ENCODE results near the gene RNASEH1.
"Not testable (repeated sequence)": the region's sequence is repeated elsewhere in the genome, so short reads cannot be mapped to it uniquely, and the experiment has no call there.

The RNASEH1 gene

GRCh38 chr2:3517948-3518495 lies 40.1 kb downstream of the RNASEH1 start:
- DNase-seq: no peak

DNA sequence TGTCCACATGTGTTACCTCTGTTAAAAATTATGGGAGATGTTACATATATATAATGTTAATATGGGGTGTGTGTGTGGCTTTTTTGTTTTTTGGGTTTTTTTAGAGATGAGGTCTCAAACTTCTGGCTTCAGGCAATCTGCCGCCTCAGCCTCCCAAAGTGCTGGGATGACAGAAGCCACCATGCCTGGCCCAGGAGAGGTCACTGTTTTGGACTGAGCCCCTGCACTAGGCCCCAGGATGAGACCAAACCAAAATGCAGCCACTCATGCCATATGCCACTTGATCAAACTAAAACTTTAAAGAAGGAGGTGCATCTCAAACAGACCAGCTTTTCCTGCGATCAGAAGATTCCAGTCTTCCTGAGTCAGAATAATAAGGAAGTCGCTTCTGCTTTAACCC lies 41.3 kb downstream of the RNASEH1 start:
- DNase-seq: no peak

- not testable (repeated sequence) for DNase-seq
Measured at GRCh38 chr2:3515438-3515837, 42.7 kb downstream of the RNASEH1 start.

- no peak for DNase-seq
Measured at GRCh38 chr2:3513026-3513810, 44.9 kb downstream of the RNASEH1 start.

- DNase-seq: no peak
Measured at GRCh38 chr2:3512086-3512485, 46.0 kb downstream of the RNASEH1 start.

- no peak for DNase-seq
Measured at GRCh38 chr2:3505771-3506170, 52.4 kb downstream of the RNASEH1 start.

DNA sequence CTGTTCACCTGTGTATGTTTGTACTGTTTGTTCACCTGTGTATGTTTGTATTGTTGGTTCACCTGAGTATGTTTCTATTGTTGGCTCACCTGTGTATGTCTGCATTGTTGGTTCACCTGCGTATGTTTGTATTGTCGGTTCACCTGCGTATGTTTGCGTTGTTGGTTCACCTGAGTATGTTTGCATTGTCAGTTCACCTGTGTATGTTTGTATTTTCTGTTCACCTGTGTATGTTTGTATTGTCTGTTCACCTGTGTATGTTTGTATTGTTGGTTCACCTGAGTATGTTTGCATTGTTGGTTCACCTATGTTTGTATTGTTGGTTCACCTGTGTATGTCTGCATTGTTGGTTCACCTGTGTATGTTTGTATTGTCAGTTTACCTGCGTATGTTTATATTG lies 53.4 kb downstream of the RNASEH1 start:
- DNase-seq: no peak

GRCh38 chr2:3503483-3503882 lies 54.6 kb downstream of the RNASEH1 start:
- DNase-seq: no peak

GRCh38 chr2:3503046-3503445 lies 55.1 kb downstream of the RNASEH1 start:
- no peak for DNase-seq

GRCh38 chr2:3500326-3500899 lies 57.7 kb downstream of the RNASEH1 start:
- no peak for DNase-seq

- DNase-seq: no peak
Measured at GRCh38 chr2:3498783-3499394, 59.2 kb downstream of the RNASEH1 start.

DNA sequence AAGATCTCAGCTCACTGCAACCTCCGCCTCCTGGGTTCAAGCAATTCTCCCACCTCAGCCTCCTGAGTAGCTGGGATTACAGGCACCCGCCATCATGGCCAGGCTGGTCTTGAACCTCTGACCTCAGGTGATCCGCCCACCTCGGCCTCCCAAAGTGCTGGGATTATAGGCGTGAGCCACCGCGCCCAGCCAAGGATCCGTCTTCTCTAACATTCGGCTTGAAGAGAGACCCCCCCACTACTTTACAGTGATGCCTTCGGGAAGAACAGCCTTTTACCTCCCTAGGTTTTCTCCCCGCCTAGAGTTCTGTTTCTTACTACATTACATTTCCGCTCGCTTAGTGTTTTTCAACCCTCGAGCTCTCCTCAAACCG lies 61.4 kb downstream of the RNASEH1 start:
- not testable (repeated sequence) for DNase-seq
